Vagina (tissue), 2 donors: ENCODE measurements around the gene IL1R2.

ENCODE experiments used
- POLR2A ChIP-seq, 2 donors: fragments of 450-650 bp; IDR thresholded peaks; one replicate each; pipeline ENCODE4 v1.6.1; 2017; ENCODE audit warnings: antibody characterized with exemption in 2 of 2, mild to moderate bottlenecking in 2 of 2, moderate library complexity in 2 of 2
- TF ChIP-seq, protein P1 (sequence below), 3 experiments: fragments of 450-650 bp in 2 of 3; fragments of 200-600 bp in 1 of 3; sonication (generic) in 1 of 3; IDR thresholded peaks; one replicate each; pipeline ENCODE4 v1.5.1; 2017 to 2019; ENCODE audit warnings: antibody characterized with exemption in 3 of 3, mild to moderate bottlenecking in 2 of 3, moderate library complexity in 2 of 3

DNA sequence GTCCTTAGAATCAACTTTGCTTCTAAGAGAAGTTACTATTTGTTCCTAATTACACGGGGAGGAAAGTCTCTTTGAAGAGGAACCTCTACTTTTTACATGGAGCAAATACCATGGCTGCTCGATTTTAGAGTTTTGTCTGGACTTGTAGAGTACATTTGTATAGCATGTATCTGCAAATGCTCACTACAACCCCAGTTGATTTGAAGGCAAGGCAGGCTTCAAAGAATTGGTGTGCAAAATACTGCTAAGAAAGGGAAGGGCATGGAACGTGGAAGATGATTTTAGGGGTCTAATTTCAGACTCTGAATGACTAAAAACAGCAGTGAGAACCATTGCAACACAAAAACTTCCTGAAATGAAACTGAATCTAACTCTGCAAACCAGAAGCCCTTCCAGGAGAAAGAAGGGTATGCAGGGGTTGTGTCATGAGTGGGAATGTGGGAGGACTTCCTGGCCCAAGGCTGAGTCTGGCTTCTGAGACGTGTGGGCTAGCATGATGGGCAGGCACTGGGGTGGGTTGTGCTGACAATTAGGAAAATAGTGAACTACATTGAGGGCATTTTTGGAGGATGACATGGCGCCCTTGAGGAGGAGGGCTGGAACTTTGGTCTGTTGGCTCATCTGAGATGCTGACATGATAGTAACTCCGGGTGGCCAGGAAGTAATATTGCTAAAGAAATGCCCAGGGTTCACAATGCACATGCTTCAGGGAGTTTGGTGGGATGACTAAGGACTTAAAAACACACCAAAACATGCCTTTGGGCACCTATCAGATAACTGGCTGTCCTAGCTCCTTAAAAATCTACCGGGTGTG lies 18.9 kb upstream of the IL1R2 start:
- TF ChIP-seq POLR2A (IDR thresholded peaks at IDR 0.05), result no peak
- TF ChIP-seq, protein P1, sequence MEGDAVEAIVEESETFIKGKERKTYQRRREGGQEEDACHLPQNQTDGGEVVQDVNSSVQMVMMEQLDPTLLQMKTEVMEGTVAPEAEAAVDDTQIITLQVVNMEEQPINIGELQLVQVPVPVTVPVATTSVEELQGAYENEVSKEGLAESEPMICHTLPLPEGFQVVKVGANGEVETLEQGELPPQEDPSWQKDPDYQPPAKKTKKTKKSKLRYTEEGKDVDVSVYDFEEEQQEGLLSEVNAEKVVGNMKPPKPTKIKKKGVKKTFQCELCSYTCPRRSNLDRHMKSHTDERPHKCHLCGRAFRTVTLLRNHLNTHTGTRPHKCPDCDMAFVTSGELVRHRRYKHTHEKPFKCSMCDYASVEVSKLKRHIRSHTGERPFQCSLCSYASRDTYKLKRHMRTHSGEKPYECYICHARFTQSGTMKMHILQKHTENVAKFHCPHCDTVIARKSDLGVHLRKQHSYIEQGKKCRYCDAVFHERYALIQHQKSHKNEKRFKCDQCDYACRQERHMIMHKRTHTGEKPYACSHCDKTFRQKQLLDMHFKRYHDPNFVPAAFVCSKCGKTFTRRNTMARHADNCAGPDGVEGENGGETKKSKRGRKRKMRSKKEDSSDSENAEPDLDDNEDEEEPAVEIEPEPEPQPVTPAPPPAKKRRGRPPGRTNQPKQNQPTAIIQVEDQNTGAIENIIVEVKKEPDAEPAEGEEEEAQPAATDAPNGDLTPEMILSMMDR (IDR thresholded peaks at IDR 0.05), result no peak
